OCI-LY3 (cell line): ENCODE results near the gene EXOC3L1.

ENCODE experiments used
- EZH2phosphoT487 ChIP-seq: fragments of 200-600 bp; shearing (Covaris generic); IDR thresholded peaks from 2 replicates; pipeline ENCODE4 v1.6.1; 2018; ENCODE audit warnings: antibody characterized with exemption, mixed run types, low read depth
- TF ChIP-seq, protein P1 (sequence below): fragments of 200-600, 300-600 bp; sonication (generic); IDR thresholded peaks from 2 replicates; pipeline ENCODE4 v1.5.1; 2014; ENCODE audit warnings: antibody characterized with exemption, low read length, low read depth

- TF ChIP-seq, protein P1, sequence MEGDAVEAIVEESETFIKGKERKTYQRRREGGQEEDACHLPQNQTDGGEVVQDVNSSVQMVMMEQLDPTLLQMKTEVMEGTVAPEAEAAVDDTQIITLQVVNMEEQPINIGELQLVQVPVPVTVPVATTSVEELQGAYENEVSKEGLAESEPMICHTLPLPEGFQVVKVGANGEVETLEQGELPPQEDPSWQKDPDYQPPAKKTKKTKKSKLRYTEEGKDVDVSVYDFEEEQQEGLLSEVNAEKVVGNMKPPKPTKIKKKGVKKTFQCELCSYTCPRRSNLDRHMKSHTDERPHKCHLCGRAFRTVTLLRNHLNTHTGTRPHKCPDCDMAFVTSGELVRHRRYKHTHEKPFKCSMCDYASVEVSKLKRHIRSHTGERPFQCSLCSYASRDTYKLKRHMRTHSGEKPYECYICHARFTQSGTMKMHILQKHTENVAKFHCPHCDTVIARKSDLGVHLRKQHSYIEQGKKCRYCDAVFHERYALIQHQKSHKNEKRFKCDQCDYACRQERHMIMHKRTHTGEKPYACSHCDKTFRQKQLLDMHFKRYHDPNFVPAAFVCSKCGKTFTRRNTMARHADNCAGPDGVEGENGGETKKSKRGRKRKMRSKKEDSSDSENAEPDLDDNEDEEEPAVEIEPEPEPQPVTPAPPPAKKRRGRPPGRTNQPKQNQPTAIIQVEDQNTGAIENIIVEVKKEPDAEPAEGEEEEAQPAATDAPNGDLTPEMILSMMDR, result no peak
- no peak for TF ChIP-seq EZH2phosphoT487
Observed at GRCh38 chr16:67157892-67158635, 31.9 kb downstream of the EXOC3L1 start.
